T-cell (primary cell): ENCODE results near the gene STOX1. TPM values are rescaled to one million over a fixed set of nuclear protein-coding genes. Genes with fewer than 3 reads are reported as not detected.
"Not testable (repeated sequence)": the region's sequence is repeated elsewhere in the genome, so short reads cannot be mapped to it uniquely, and the experiment has no call there.

Experiments used
- ATAC-seq, 4 experiments: fragments of 200-7000 bp in 3 of 4; fragments of 150-1000 bp in 1 of 4; cut with Tn5 transposase; replicated peaks in 1 of 4; 1 replicate in 3 of 4; 2 replicates in 1 of 4; pipeline ENCODE4 v1.10.0; 2021; ENCODE audit warnings: moderate library complexity in 3 of 4, mild to moderate bottlenecking in 2 of 4, moderate number of reproducible peaks in 1 of 4
- CTCF ChIA-PET, 2 donors: fragments of 300-600 bp; sonication (Branson Sonifier 250); formaldehyde crosslinking; loops; one replicate each; lab custom pipeline; 2022; ENCODE audit warnings: antibody characterized with exemption in 2 of 2; lab: Charles Lee
- POLR2A ChIA-PET, 2 donors: fragments of 300-600 bp; sonication (Branson Sonifier 250); formaldehyde crosslinking; loops; one replicate each; lab custom pipeline; 2022; ENCODE audit warnings: antibody characterized with exemption in 2 of 2; lab: Charles Lee
- DNase-seq, 35 experiments: peaks; one replicate each; pipeline versions ENCODE4 v3.0.0 to v3.0.0-alpha.2; 2013 to 2023
- H3K27ac ChIP-seq: one replicate; pipeline ENCODE4 v1.5.1; 2013; ENCODE audit warnings: low read length
- H3K27me3 ChIP-seq, 2 experiments: replicated peaks in 1 of 2; 1 replicate in 1 of 2; 2 replicates in 1 of 2; pipeline versions ENCODE4 v1.6.1 to v1.7.0; 2013; ENCODE audit warnings: low read length in 1 of 2, mixed read lengths in 1 of 2; ENCODE audit not compliant: control insufficient read depth in 2 of 2, insufficient read depth in 2 of 2; ENCODE audit errors: extremely low read depth in 1 of 2
- H3K36me3 ChIP-seq, 2 donors: 1 replicate in 1 of 2; 2 replicates in 1 of 2; pipeline versions ENCODE4 v1.6.1 to v1.7.0; 2013; ENCODE audit warnings: low read length in 1 of 2; ENCODE audit not compliant: control insufficient read depth in 2 of 2, insufficient read depth in 1 of 2; ENCODE audit errors: extremely low read depth in 1 of 2
- H3K4me1 ChIP-seq, 2 experiments: 1 replicate in 1 of 2; 2 replicates in 1 of 2; pipeline versions ENCODE4 v1.6.1 to v1.7.0; 2013; ENCODE audit warnings: low read length in 2 of 2, mixed read lengths in 1 of 2; ENCODE audit not compliant: insufficient read depth in 2 of 2, control insufficient read depth in 1 of 2; ENCODE audit errors: extremely low read depth in 1 of 2
- H3K4me3 ChIP-seq, 2 donors: 1 replicate in 1 of 2; 2 replicates in 1 of 2; pipeline versions ENCODE4 v1.5.1 to v1.7.0; 2013; ENCODE audit warnings: mild to moderate bottlenecking in 2 of 2, low read length in 1 of 2, moderate library complexity in 1 of 2; ENCODE audit not compliant: control insufficient read depth in 1 of 2; ENCODE audit errors: extremely low read depth in 1 of 2
- H3K9me3 ChIP-seq: 2 replicates; pipeline ENCODE4 v1.7.0; 2013
- H3K27ac Mint-ChIP-seq, 2 donors: one replicate each; pipeline ENCODE4 v1.8.0; 2020 to 2021; ENCODE audit warnings: mild to moderate bottlenecking in 2 of 2, mixed read lengths in 2 of 2
- H3K27me3 Mint-ChIP-seq, 2 donors: one replicate each; pipeline ENCODE4 v1.8.0; 2021 to 2022; ENCODE audit warnings: mixed read lengths in 2 of 2
- H3K36me3 Mint-ChIP-seq: one replicate; pipeline ENCODE4 v1.8.0; 2021; ENCODE audit warnings: mixed read lengths
- H3K4me1 Mint-ChIP-seq, 3 donors: one replicate each; pipeline ENCODE4 v1.8.0; 2020 to 2022; ENCODE audit warnings: mixed read lengths in 3 of 3, mild to moderate bottlenecking in 1 of 3
- H3K4me3 Mint-ChIP-seq, 3 donors: one replicate each; pipeline ENCODE4 v1.8.0; 2020 to 2022; ENCODE audit warnings: mild to moderate bottlenecking in 3 of 3, mixed read lengths in 3 of 3, moderate library complexity in 3 of 3
- H3K9me3 Mint-ChIP-seq, 3 donors: one replicate each; pipeline ENCODE4 v1.8.0; 2020 to 2022; ENCODE audit warnings: mixed read lengths in 3 of 3
- WGBS: methylation state at CpG from one replicate; pipeline ENCODE4 v1.1.5; 2013; ENCODE audit warnings: missing lambda C conversion rate; ENCODE audit not compliant: insufficient coverage; 5-methylcytosine and 5-hydroxymethylcytosine counted together
- total RNA-seq, 35 experiments: library from RNA in 6 of 35; stranded (reverse) in 6 of 35; fragments of 120-200 nt in 1 of 35; gene quantifications; one replicate each; pipeline versions ENCODE4 v1.2.1 to v1.2.4 and lab custom pipeline; 2013 to 2026

Gene STOX1
- total RNA-seq, 5 donors from 2014 or later (not counting 1 experiment from before 2014, with no cell fraction given), result 0.16 to 1.1 (median 0.50) TPM

- H3K36me3 Mint-ChIP-seq, DNase-seq, H3K27me3 Mint-ChIP-seq, H3K9me3 Mint-ChIP-seq, H3K4me3 Mint-ChIP-seq, H3K27ac ChIP-seq, H3K9me3 ChIP-seq, H3K36me3 ChIP-seq, H3K27ac Mint-ChIP-seq: not testable (repeated sequence)
- H3K4me1 ChIP-seq, result peaks cover 0 to 25% of the 10 kb centered on the region in 2 experiments
- POLR2A ChIA-PET, result interaction anchor here in 1 of 2 donors (0.6 kb wide), 1 partner anchor 78 kb away, joined by 4 read pairs; no protein-coding TSS in a partner anchor
- no CpG with 5 or more reads among the region's 58 CpGs for whole genome bisulfite sequencing
- CTCF ChIA-PET, result interaction anchor here in 1 of 2 donors (1.0 kb wide), 1 partner anchor 73 kb away, joined by 6 read pairs; no protein-coding TSS in a partner anchor
- H3K4me3 ChIP-seq, result peak overlapping the region in 1 of 2 donors; percentile 88
- peaks cover 0 to 13% of the 10 kb centered on the region in 2 experiments for H3K27me3 ChIP-seq
- ATAC-seq, result peak; percentile 52 to 67 (median 58)
- H3K4me1 Mint-ChIP-seq, result peaks cover 5 to 21% (median 20%) of the 10 kb centered on the region in 3 donors
Measured at GRCh38 chr10:68827592-68827959, 245 bp downstream of the STOX1 start.

- H3K9me3 ChIP-seq, H3K9me3 Mint-ChIP-seq, H3K27me3 Mint-ChIP-seq, H3K27ac ChIP-seq, POLR2A ChIA-PET, H3K36me3 Mint-ChIP-seq, H3K27ac Mint-ChIP-seq, CTCF ChIA-PET, H3K36me3 ChIP-seq: not testable (repeated sequence)
- 1% methylated on average over 33 of the region's 59 CpGs for WGBS
- peak in 16 of 35 experiments; percentile 1 to 36 (median 9) for DNase-seq
- Histone ChIP-seq H3K27me3 (peaks cover 0 to 13% of the 10 kb centered on the region in 2 experiments), H3K4me1 (peaks cover 0 to 25% of the 10 kb centered on the region in 2 experiments), H3K4me3 (peak overlapping the region; percentile 30 to 49)
- H3K4me1 Mint-ChIP-seq, result peaks cover 5 to 21% (median 20%) of the 10 kb centered on the region in 3 donors
- H3K4me3 Mint-ChIP-seq, result peak overlapping the region; percentile 54 to 65 (median 55)
- ATAC-seq, result peak; percentile 63 to 72 (median 72)
Measured at GRCh38 chr10:68828083-68828601, 811 bp downstream of the STOX1 start.

GRCh38 chr10:68828833-68829232 is 1.5 kb downstream of the STOX1 start:
- no peaks in the 10 kb centered on the region for H3K9me3 Mint-ChIP-seq
- no peaks in the 10 kb centered on the region for H3K9me3 ChIP-seq
- H3K4me3 ChIP-seq, result no peak overlapping the region
- peaks cover 0 to 3% of the 10 kb centered on the region in 2 donors for H3K27me3 Mint-ChIP-seq
- WGBS, result 95% methylated on average over 6 of the region's 10 CpGs
- ChIA-PET POLR2A (interaction anchor here in 1 of 2 donors (0.6 kb wide), 1 partner anchor 9 kb away, joined by 3 read pairs; no protein-coding TSS in a partner anchor), CTCF (no interaction called here)
- no peak overlapping the region for H3K27ac ChIP-seq
- DNase-seq (no peak), ATAC-seq (no peak)
- no peaks in the 10 kb centered on the region for H3K36me3 ChIP-seq
- H3K27me3 ChIP-seq, result peaks cover 0 to 11% of the 10 kb centered on the region in 2 experiments
- H3K4me1 Mint-ChIP-seq, result peaks cover 5 to 21% (median 20%) of the 10 kb centered on the region in 3 donors
- H3K4me3 Mint-ChIP-seq, result peak overlapping the region; percentile 54 to 65 (median 55)
- peaks cover 0 to 25% of the 10 kb centered on the region in 2 experiments for H3K4me1 ChIP-seq
- H3K36me3 Mint-ChIP-seq, result no peaks in the 10 kb centered on the region
- no peak overlapping the region for H3K27ac Mint-ChIP-seq

GRCh38 chr10:68829521-68829920 is 2.2 kb downstream of the STOX1 start:
- DNase-seq (peak in 4 of 35 experiments; percentile 12 to 27 (median 16)), ATAC-seq (no peak)
- no peak overlapping the region for H3K27ac ChIP-seq
- Mint-ChIP-seq H3K4me1 (peaks cover 5 to 21% (median 20%) of the 10 kb centered on the region in 3 donors), H3K36me3 (no peaks in the 10 kb centered on the region), H3K4me3 (peak overlapping the region in 1 of 3 donors; percentile 54), H3K27ac (no peak overlapping the region), H3K9me3 (no peaks in the 10 kb centered on the region), H3K27me3 (no peaks in the 10 kb centered on the region)
- H3K36me3 ChIP-seq, result no peaks in the 10 kb centered on the region
- WGBS, result 0% methylated on average over 5 of the region's 6 CpGs
- no peak overlapping the region for H3K4me3 ChIP-seq
- peaks cover 0 to 11% of the 10 kb centered on the region in 2 experiments for H3K27me3 ChIP-seq
- no peaks in the 10 kb centered on the region for H3K9me3 ChIP-seq
- H3K4me1 ChIP-seq, result peaks cover 0 to 25% of the 10 kb centered on the region in 2 experiments
- ChIA-PET CTCF (interaction anchor here in 1 of 2 donors (0.6 kb wide), 1 partner anchor 36 kb away, joined by 4 read pairs; no protein-coding TSS in a partner anchor), POLR2A (interaction anchor here in 1 of 2 donors (0.6 kb wide), 1 partner anchor 712 kb away, joined by 3 read pairs; no protein-coding TSS in a partner anchor)

- Mint-ChIP-seq H3K36me3 (no peaks in the 10 kb centered on the region), H3K4me1 (peaks cover 5 to 21% (median 20%) of the 10 kb centered on the region in 3 donors), H3K27me3 (no peaks in the 10 kb centered on the region), H3K4me3 (peak overlapping the region in 1 of 3 donors; percentile 54), H3K9me3 (no peaks in the 10 kb centered on the region), H3K27ac (no peak overlapping the region)
- Histone ChIP-seq H3K4me1 (peaks cover 0 to 25% of the 10 kb centered on the region in 2 experiments), H3K27me3 (peaks cover 0 to 11% of the 10 kb centered on the region in 2 experiments), H3K27ac (no peak overlapping the region), H3K4me3 (no peak overlapping the region), H3K9me3 (no peaks in the 10 kb centered on the region), H3K36me3 (no peaks in the 10 kb centered on the region)
- no peak for DNase-seq
- CTCF ChIA-PET, result interaction anchor here in 1 of 2 donors (0.6 kb wide), 1 partner anchor 35 kb away, joined by 4 read pairs; no protein-coding TSS in a partner anchor
- 76% methylated on average over 2 of the region's 6 CpGs for WGBS
- ATAC-seq, result no peak
- POLR2A ChIA-PET, result interaction anchor here in 1 of 2 donors (0.6 kb wide), 1 partner anchor 712 kb away, joined by 3 read pairs; no protein-coding TSS in a partner anchor
Measured at GRCh38 chr10:68829952-68830351, 2.6 kb downstream of the STOX1 start.

- 92% methylated on average over 2 of the region's 5 CpGs for WGBS
- Histone ChIP-seq H3K27ac (no peak overlapping the region), H3K4me3 (no peak overlapping the region), H3K4me1 (peaks cover 0 to 19% of the 10 kb centered on the region in 2 experiments), H3K9me3 (no peaks in the 10 kb centered on the region), H3K27me3 (peaks cover 0 to 2% of the 10 kb centered on the region in 2 experiments), H3K36me3 (no peaks in the 10 kb centered on the region)
- ChIA-PET CTCF (interaction anchor here in 1 of 2 donors (0.7 kb wide), 1 partner anchor 10 kb away, joined by 6 read pairs; no protein-coding TSS in a partner anchor), POLR2A (no interaction called here)
- no peaks in the 10 kb centered on the region for H3K36me3 Mint-ChIP-seq
- H3K9me3 Mint-ChIP-seq, result no peaks in the 10 kb centered on the region
- H3K27ac Mint-ChIP-seq, result no peak overlapping the region
- H3K4me3 Mint-ChIP-seq, result no peak overlapping the region
- ATAC-seq (no peak), DNase-seq (no peak)
- H3K4me1 Mint-ChIP-seq, result peaks cover 0 to 13% (median 13%) of the 10 kb centered on the region in 3 donors
- no peaks in the 10 kb centered on the region for H3K27me3 Mint-ChIP-seq
Measured at GRCh38 chr10:68831961-68832455, 4.7 kb downstream of the STOX1 start.
